HepG2 (cell line): Measurements from ENCODE around the gene UBE2I. TPM values are rescaled to one million over a fixed set of nuclear protein-coding genes. Genes with fewer than 3 reads are reported as not detected.
A peak's percentile ranks its signal among the peaks of the same experiment; 100 is the strongest.

Experiments used
- ARID4A ChIP-seq: sonication (generic); formaldehyde crosslinking; IDR thresholded peaks from 2 replicates; pipeline ENCODE4 v1.5.0; 2020; ENCODE audit warnings: mild to moderate bottlenecking, missing genetic modification reagents, borderline replicate concordance
- GTF2F1 ChIP-seq: fragments of 150-350 bp; IDR thresholded peaks from 2 replicates; pipeline ENCODE4 v1.6.1; 2014; ENCODE audit warnings: low read length
- HDAC6 ChIP-seq: fragments of 200-600 bp; sonication (generic); IDR thresholded peaks from 2 replicates; pipeline ENCODE4 v1.7.0; 2017; ENCODE audit warnings: mild to moderate bottlenecking, antibody characterized with exemption, low read length, low read depth
- HOXD1 ChIP-seq: sonication (generic); formaldehyde crosslinking; IDR thresholded peaks from 2 replicates; pipeline ENCODE4 v1.5.0; 2020; ENCODE audit warnings: missing genetic modification reagents
- MEIS2 ChIP-seq: sonication (generic); formaldehyde crosslinking; IDR thresholded peaks from 2 replicates; pipeline ENCODE4 v1.9.0; 2021; ENCODE audit warnings: mild to moderate bottlenecking, missing genetic modification reagents
- MXD3 ChIP-seq: IDR thresholded peaks from 2 replicates; pipeline ENCODE4 v1.6.1; 2016; ENCODE audit warnings: mild to moderate bottlenecking, missing biosample characterization, missing genetic modification reagents
- PATZ1 ChIP-seq: sonication (generic); formaldehyde crosslinking; IDR thresholded peaks from 2 replicates; pipeline ENCODE4 v1.4.0; 2020; ENCODE audit warnings: missing genetic modification reagents
- PRDM10 ChIP-seq: sonication (generic); formaldehyde crosslinking; IDR thresholded peaks from 2 replicates; pipeline ENCODE4 v1.4.0; 2020; ENCODE audit warnings: low read depth, missing genetic modification reagents
- SALL1 ChIP-seq: sonication (generic); formaldehyde crosslinking; IDR thresholded peaks from 2 replicates; pipeline ENCODE4 v1.8.0; 2022; ENCODE audit warnings: mild to moderate bottlenecking, missing genetic modification reagents
- ZBTB33 ChIP-seq: sonication (generic); formaldehyde crosslinking; IDR thresholded peaks from 2 replicates; pipeline ENCODE4 v1.4.0; 2020; ENCODE audit warnings: missing genetic modification reagents
- ZC3H13 ChIP-seq: sonication (generic); formaldehyde crosslinking; IDR thresholded peaks from 2 replicates; pipeline ENCODE4 v1.8.1; 2023; ENCODE audit warnings: mild to moderate bottlenecking, missing genetic modification reagents, moderate library complexity
- ZFP36 ChIP-seq: fragments of 150-350 bp; IDR thresholded peaks from 2 replicates; pipeline ENCODE4 v1.6.1; 2018; ENCODE audit warnings: borderline replicate concordance, low read length, low read depth; ENCODE audit not compliant: partially characterized antibody
- ZNF235 ChIP-seq: sonication (generic); formaldehyde crosslinking; IDR thresholded peaks from 2 replicates; pipeline ENCODE4 v1.8.1; 2023; ENCODE audit warnings: mild to moderate bottlenecking, missing genetic modification reagents, borderline replicate concordance
- ZNF570 ChIP-seq: sonication (generic); formaldehyde crosslinking; IDR thresholded peaks from 2 replicates; pipeline ENCODE4 v1.4.0; 2020; ENCODE audit warnings: mild to moderate bottlenecking, missing genetic modification reagents, borderline replicate concordance
- ZNF761 ChIP-seq: sonication (generic); formaldehyde crosslinking; conservative IDR thresholded peaks from 2 replicates; pipeline ENCODE4 v1.4.0; 2020; ENCODE audit warnings: mild to moderate bottlenecking, missing genetic modification reagents
- ZSCAN29 ChIP-seq: sonication (generic); formaldehyde crosslinking; conservative IDR thresholded peaks from 2 replicates; pipeline ENCODE4 v1.4.0; 2020; ENCODE audit warnings: mild to moderate bottlenecking, missing genetic modification reagents
- polyA plus RNA-seq, 8 experiments: library from polyadenylated mRNA; depleted of rRNA in 3 of 8; stranded (reverse) in 7 of 8; unstranded in 1 of 8; fragments of >200 nt; fragmentation: Illumina TruSeq in 4 of 8; extraction: Trizol in 4 of 8; gene quantifications; 2 replicates each; pipeline versions ENCODE4 v1.2.1 to v1.2.3, GENCODE V29; 2011 to 2016; ENCODE audit warnings: low read depth in 4 of 8, missing spikeins in 1 of 8, mixed read lengths in 1 of 8; ENCODE audit not compliant: insufficient read depth in 1 of 8
- total RNA-seq, 5 experiments: library from RNA; depleted of rRNA; stranded (reverse); fragments of >200 nt; fragmentation: Illumina TruSeq; extraction: Trizol; gene quantifications; 2 replicates each; pipeline ENCODE4 v1.2.3, GENCODE V29; 2016; ENCODE audit warnings: low read depth in 1 of 5

UBE2I gene
- total and polyA plus RNA-seq, 2 of the 13 experiments (the other 11 are each of a cell fraction or from before 2014, with no cell fraction given): 75.8 to 98.9 TPM

GRCh38 chr16:1351582-1352362 lies 42.3 kb downstream of the UBE2I start, which contains the start of the genes GNPTG and TSR3 (continued):
- TF ChIP-seq ZSCAN29: no peak
- TF ChIP-seq PRDM10: no peak
- TF ChIP-seq ZNF761 (CRISPR knock-in tag): peak; percentile 34; the same call in 1 of the 2 replicates
- TF ChIP-seq GTF2F1: peak; percentile 79; the same call in 1 of the 2 replicates
- TF ChIP-seq ZFP36: no peak
- no peak for TF ChIP-seq ZNF235
- TF ChIP-seq MXD3 (CRISPR knock-in tag): peak; percentile 45; the same call in 1 of the 2 replicates
- TF ChIP-seq ZNF570 (CRISPR knock-in tag): no peak
- TF ChIP-seq ZBTB33 (CRISPR knock-in tag): no peak
- no peak for TF ChIP-seq ZC3H13 (CRISPR knock-in tag)
- TF ChIP-seq HOXD1: peak; percentile 87
- TF ChIP-seq PATZ1 (CRISPR knock-in tag): peak; percentile 53; the same call in 1 of the 2 replicates
- TF ChIP-seq HDAC6: no peak
- TF ChIP-seq SALL1 (CRISPR knock-in tag): peak; percentile 70
- peak; percentile 87 for TF ChIP-seq MEIS2 (CRISPR knock-in tag)
- peak; percentile 97 for TF ChIP-seq ARID4A (CRISPR knock-in tag)
